ENCODE measurements around the gene GNRH2. TPM values are rescaled to one million over a fixed set of nuclear protein-coding genes. Genes with fewer than 3 reads are reported as not detected.

GNRH2 gene
- total RNA-seq, 2 experiments from 2014 or later: not detected

Other genes with a start within 250 kb of the GNRH2 start
- gene CPXM1, start 243.0 kb upstream of the GNRH2 start, total RNA-seq: 1 to 10 TPM; 2.0 to 2.2 TPM
- not detected for gene C20orf141, start 228.6 kb upstream of the GNRH2 start, total RNA-seq
- not detected for gene TMEM239, start 227.3 kb upstream of the GNRH2 start, total RNA-seq
- gene PCED1A, start 203.0 kb upstream of the GNRH2 start, total RNA-seq: 10 to 100 TPM; 44.6 to 44.8 TPM
- 10 to 100 TPM; 39.0 to 42.0 TPM for gene VPS16, start 202.9 kb upstream of the GNRH2 start, total RNA-seq
- 10 to 100 TPM; 31.7 to 32.7 TPM for gene PTPRA, start 170.1 kb upstream of the GNRH2 start, total RNA-seq
- gene MRPS26, start 2.4 kb downstream of the GNRH2 start, total RNA-seq: 10 to 100 TPM; 50.0 to 52.4 TPM
- gene OXT, start 28.0 kb downstream of the GNRH2 start, total RNA-seq: not detected
- gene AVP, start 41.1 kb downstream of the GNRH2 start, total RNA-seq: not detected
- gene FASTKD5, start 116.2 kb downstream of the GNRH2 start, total RNA-seq: 10 to 100 TPM; 11.8 to 12.0 TPM
- 1 to 10 TPM; 5.4 to 5.9 TPM for gene UBOX5, start 116.2 kb downstream of the GNRH2 start, total RNA-seq
- gene LZTS3, start 129.9 kb downstream of the GNRH2 start, total RNA-seq: 1 to 10 TPM; 1.2 to 1.4 TPM
- 10 to 100 TPM; 78.2 to 79.5 TPM for gene DDRGK1, start 161.1 kb downstream of the GNRH2 start, total RNA-seq
- 10 to 100 TPM; 38.2 to 42.1 TPM for gene ITPA, start 165.9 kb downstream of the GNRH2 start, total RNA-seq
- under 1 TPM; 0.72 to 0.91 TPM for gene SLC4A11, start 195.6 kb downstream of the GNRH2 start, total RNA-seq

All from activated naive CD4-positive, alpha-beta T cell treated with anti-CD3 and anti-CD28 coated beads for 36 hours (primary cell).